ENCODE data around the gene ANTXR1.

Gene ANTXR1

GRCh38 chr2:68975844-68976243 lies 37.1 kb upstream of the ANTXR1 start:
- Histone ChIP-seq H3K4me1 (ENCODE audit: low read depth, poor library complexity, severe bottlenecking) (peaks cover 5% of the 10 kb centered on the region), H4K20me1 (ENCODE audit: insufficient read depth) (no peaks in the 10 kb centered on the region), H3K36me3 (ENCODE audit: insufficient read depth) (no peaks in the 10 kb centered on the region), H3K4me2 (no peak overlapping the region), H3K27ac (no peak overlapping the region), H3K4me3 (IDR thresholded peaks at IDR 0.05; ENCODE audit: insufficient read depth, low read depth, low read length) (no peak overlapping the region), H3K27me3 (ENCODE audit: insufficient read depth, low read depth) (no peaks in the 10 kb centered on the region), H3K9ac (no peak overlapping the region), H3K79me2 (ENCODE audit: insufficient read depth, low read depth) (no peaks in the 10 kb centered on the region), H2AFZ (ENCODE audit: low read depth) (no peak overlapping the region)
- TF ChIP-seq CTCF (conservative IDR thresholded peaks at IDR 0.05; ENCODE audit: low read depth, low read length), result no peak

GRCh38 chr2:68977453-68977852 lies 35.5 kb upstream of the ANTXR1 start:
- no peaks in the 10 kb centered on the region for H3K79me2 ChIP-seq (ENCODE audit: insufficient read depth, low read depth)
- H2AFZ ChIP-seq (ENCODE audit: low read depth), result no peak overlapping the region
- no peak overlapping the region for H3K4me2 ChIP-seq
- no peaks in the 10 kb centered on the region for H3K36me3 ChIP-seq (ENCODE audit: insufficient read depth)
- H3K4me3 ChIP-seq (IDR thresholded peaks at IDR 0.05; ENCODE audit: insufficient read depth, low read depth, low read length), result no peak overlapping the region
- H3K27ac ChIP-seq, result no peak overlapping the region
- no peak overlapping the region for H3K9ac ChIP-seq
- TF ChIP-seq CTCF (conservative IDR thresholded peaks at IDR 0.05; ENCODE audit: low read depth, low read length), result no peak
- H3K4me1 ChIP-seq (ENCODE audit: low read depth, poor library complexity, severe bottlenecking), result peaks cover 15% of the 10 kb centered on the region
- H4K20me1 ChIP-seq (ENCODE audit: insufficient read depth), result no peaks in the 10 kb centered on the region
- no peaks in the 10 kb centered on the region for H3K27me3 ChIP-seq (ENCODE audit: insufficient read depth, low read depth)

- Histone ChIP-seq H3K4me3 (IDR thresholded peaks at IDR 0.05; ENCODE audit: insufficient read depth, low read depth, low read length) (no peak overlapping the region), H3K27me3 (ENCODE audit: insufficient read depth, low read depth) (no peaks in the 10 kb centered on the region), H3K4me1 (ENCODE audit: low read depth, poor library complexity, severe bottlenecking) (peaks cover 15% of the 10 kb centered on the region), H4K20me1 (ENCODE audit: insufficient read depth) (no peaks in the 10 kb centered on the region), H3K27ac (no peak overlapping the region), H3K9ac (no peak overlapping the region), H3K79me2 (ENCODE audit: insufficient read depth, low read depth) (no peaks in the 10 kb centered on the region), H2AFZ (ENCODE audit: low read depth) (no peak overlapping the region), H3K36me3 (ENCODE audit: insufficient read depth) (no peaks in the 10 kb centered on the region), H3K4me2 (no peak overlapping the region)
- no peak for TF ChIP-seq CTCF (conservative IDR thresholded peaks at IDR 0.05; ENCODE audit: low read depth, low read length)
These were observed 34.9 kb upstream of the ANTXR1 start for GRCh38 chr2:68978098-68978497.

- TF ChIP-seq CTCF (conservative IDR thresholded peaks at IDR 0.05; ENCODE audit: low read depth, low read length), result no peak
- Histone ChIP-seq H3K36me3 (ENCODE audit: insufficient read depth) (no peaks in the 10 kb centered on the region), H3K4me1 (ENCODE audit: low read depth, poor library complexity, severe bottlenecking) (peaks cover 15% of the 10 kb centered on the region), H2AFZ (ENCODE audit: low read depth) (no peak overlapping the region), H3K4me2 (no peak overlapping the region), H4K20me1 (ENCODE audit: insufficient read depth) (no peaks in the 10 kb centered on the region), H3K27me3 (ENCODE audit: insufficient read depth, low read depth) (no peaks in the 10 kb centered on the region), H3K4me3 (IDR thresholded peaks at IDR 0.05; ENCODE audit: insufficient read depth, low read depth, low read length) (no peak overlapping the region), H3K27ac (no peak overlapping the region), H3K9ac (no peak overlapping the region), H3K79me2 (ENCODE audit: insufficient read depth, low read depth) (no peaks in the 10 kb centered on the region)
These were observed 32.0 kb upstream of the ANTXR1 start for GRCh38 chr2:68980956-68981355.

All from KMS-11 (cell line).